HG03571 (cell line): ENCODE results near the gene TOR2A.
"Not testable (repeated sequence)": the region's sequence is repeated elsewhere in the genome, so short reads cannot be mapped to it uniquely, and the experiment has no call there.

Experiments
- ATAC-seq: cut with Tn5 transposase; IDR thresholded peaks from one replicate; pipeline ENCODE4 v1.9.1; 2021; ENCODE audit not compliant: unreplicated experiment

Gene TOR2A

GRCh38 chr9:127769101-127769500, 34.0 kb upstream of the TOR2A start:
- no peak for ATAC-seq

- ATAC-seq: no peak
Observed at GRCh38 chr9:127768698-127769097, 33.6 kb upstream of the TOR2A start.

- ATAC-seq: no peak
Observed at GRCh38 chr9:127767909-127768331, 32.8 kb upstream of the TOR2A start.

- ATAC-seq: no peak
Observed at GRCh38 chr9:127767410-127767809, 32.3 kb upstream of the TOR2A start.

- ATAC-seq: no peak
Observed at GRCh38 chr9:127765418-127765817, 30.3 kb upstream of the TOR2A start.

- no peak for ATAC-seq
Observed at GRCh38 chr9:127763918-127764384, 28.9 kb upstream of the TOR2A start.

- ATAC-seq: no peak
Observed at GRCh38 chr9:127762111-127762676, 27.1 kb upstream of the TOR2A start.

- ATAC-seq: no peak
Observed at GRCh38 chr9:127761491-127761956, 26.4 kb upstream of the TOR2A start.

GRCh38 chr9:127761061-127761460, 26.0 kb upstream of the TOR2A start:
- no peak for ATAC-seq

- no peak for ATAC-seq
Observed at GRCh38 chr9:127758843-127759242, 23.7 kb upstream of the TOR2A start.

GRCh38 chr9:127756776-127757175, 21.7 kb upstream of the TOR2A start:
- ATAC-seq: not testable (repeated sequence)

GRCh38 chr9:127756233-127756632, 21.1 kb upstream of the TOR2A start:
- no peak for ATAC-seq

GRCh38 chr9:127755061-127756060, 20.3 kb upstream of the TOR2A start:
- no peak for ATAC-seq

- ATAC-seq: no peak
Observed at GRCh38 chr9:127754099-127755060, 19.3 kb upstream of the TOR2A start.

GRCh38 chr9:127753622-127754021, 18.5 kb upstream of the TOR2A start:
- ATAC-seq: no peak

GRCh38 chr9:127753148-127753547, 18.1 kb upstream of the TOR2A start:
- ATAC-seq: no peak

- no peak for ATAC-seq
Observed at GRCh38 chr9:127751269-127752054, 16.4 kb upstream of the TOR2A start.

GRCh38 chr9:127749090-127749787, 14.1 kb upstream of the TOR2A start:
- ATAC-seq: no peak

- no peak for ATAC-seq
Observed at GRCh38 chr9:127746959-127747569, 12.0 kb upstream of the TOR2A start.
